Skeletal muscle cell (primary cell): ENCODE data around the gene CCL25.

Experiments
- DNase-seq: peaks from one replicate; pipeline ENCODE4 v3.0.0-alpha.2; 2010; ENCODE audit warnings: low read depth
- H3K4me3 ChIP-seq: 2 replicates; pipeline ENCODE4 v1.5.1; 2011; ENCODE audit warnings: low read depth, mild to moderate bottlenecking, control low read depth, low read length, moderate library complexity

The CCL25 gene

DNA sequence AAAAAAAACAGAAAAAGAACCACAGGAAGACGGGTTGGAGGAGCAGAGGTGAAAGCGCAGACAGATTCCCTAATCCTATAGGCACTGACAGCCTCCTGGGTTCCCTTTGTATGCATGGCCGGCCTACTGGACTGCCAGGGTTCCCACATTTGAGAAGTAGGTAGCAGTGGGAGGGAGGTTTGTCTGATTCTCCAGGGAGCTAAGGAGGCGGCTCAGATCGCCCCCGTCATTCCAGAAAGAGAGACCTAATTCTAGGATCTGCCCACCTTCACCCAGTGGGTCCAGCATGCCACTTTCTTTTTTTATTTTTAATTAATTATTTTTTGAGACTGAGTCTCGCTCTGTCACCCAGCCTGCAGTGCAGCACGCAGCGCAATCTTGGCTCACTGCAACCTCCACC is 9.7 kb upstream of the CCL25 start:
- DNase-seq = no peak
- H3K4me3 ChIP-seq = no peak overlapping the region

GRCh38 chr19:8044018-8044417 is 8.5 kb upstream of the CCL25 start:
- DNase-seq = no peak
- no peak overlapping the region for H3K4me3 ChIP-seq

DNA sequence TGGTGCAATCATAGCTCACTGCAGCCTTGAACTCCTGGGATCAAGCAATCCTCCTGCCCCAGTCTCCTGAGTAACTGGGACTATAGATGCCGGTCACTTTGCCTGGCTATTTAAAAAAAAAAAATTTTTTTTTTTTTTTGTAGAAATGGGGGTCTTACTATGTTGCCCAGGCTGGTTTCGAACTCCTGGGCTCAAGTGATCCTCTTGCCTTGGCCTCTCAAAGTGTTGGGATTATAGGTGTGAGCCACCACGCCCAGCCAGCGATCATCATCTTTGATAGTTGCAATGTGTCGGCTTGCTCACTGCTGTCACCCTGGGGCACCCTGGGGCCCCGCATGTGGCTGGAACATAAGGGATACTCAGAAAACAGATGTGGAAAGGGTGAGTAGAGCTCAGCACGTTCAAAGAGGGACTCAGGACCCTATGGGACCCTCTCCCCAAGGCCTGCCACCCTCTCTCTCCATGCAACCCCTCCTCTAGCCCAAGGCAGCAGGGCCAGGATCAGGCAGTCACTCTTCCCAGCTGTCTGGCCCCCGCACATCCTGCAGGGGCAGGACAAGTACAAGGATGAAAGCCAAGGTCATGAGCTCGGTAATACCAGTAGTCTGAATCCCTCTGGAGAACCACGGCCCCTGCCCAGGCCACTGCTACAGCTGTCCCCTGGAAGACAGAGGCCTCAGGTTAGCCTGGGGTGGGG is 6.5 kb upstream of the CCL25 start:
- DNase-seq = no peak
- H3K4me3 ChIP-seq = no peak overlapping the region

DNA sequence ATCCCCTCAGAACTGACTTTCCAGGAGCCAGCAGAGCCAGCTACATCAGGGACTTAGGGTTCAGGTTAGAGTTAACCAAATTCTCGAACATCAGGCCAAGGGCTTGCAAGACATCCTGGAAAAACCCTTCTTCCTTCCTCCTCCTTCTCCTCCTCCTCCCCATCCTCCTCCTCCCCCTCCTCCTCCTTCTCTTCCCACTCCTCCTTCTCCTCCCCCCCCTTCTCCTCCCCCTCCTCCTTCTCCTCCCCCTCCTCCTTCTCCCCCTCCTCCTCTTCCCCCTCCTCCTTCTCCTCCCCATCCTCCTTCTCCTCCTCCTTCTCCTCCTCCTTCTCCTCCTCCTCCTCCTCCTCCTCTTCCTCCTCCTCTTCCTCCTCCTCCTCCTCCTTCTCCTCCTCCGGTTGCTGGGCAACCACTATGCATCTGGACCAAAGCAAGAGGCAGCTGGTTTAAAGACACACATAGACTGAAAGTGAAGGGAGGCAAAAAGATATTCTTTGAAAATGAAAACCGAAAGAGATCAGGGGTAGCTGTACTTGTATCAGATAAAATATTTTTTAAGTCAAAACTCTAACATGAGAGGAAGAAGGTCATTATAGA is 5.9 kb upstream of the CCL25 start:
- no peak overlapping the region for H3K4me3 ChIP-seq
- DNase-seq = no peak

DNA sequence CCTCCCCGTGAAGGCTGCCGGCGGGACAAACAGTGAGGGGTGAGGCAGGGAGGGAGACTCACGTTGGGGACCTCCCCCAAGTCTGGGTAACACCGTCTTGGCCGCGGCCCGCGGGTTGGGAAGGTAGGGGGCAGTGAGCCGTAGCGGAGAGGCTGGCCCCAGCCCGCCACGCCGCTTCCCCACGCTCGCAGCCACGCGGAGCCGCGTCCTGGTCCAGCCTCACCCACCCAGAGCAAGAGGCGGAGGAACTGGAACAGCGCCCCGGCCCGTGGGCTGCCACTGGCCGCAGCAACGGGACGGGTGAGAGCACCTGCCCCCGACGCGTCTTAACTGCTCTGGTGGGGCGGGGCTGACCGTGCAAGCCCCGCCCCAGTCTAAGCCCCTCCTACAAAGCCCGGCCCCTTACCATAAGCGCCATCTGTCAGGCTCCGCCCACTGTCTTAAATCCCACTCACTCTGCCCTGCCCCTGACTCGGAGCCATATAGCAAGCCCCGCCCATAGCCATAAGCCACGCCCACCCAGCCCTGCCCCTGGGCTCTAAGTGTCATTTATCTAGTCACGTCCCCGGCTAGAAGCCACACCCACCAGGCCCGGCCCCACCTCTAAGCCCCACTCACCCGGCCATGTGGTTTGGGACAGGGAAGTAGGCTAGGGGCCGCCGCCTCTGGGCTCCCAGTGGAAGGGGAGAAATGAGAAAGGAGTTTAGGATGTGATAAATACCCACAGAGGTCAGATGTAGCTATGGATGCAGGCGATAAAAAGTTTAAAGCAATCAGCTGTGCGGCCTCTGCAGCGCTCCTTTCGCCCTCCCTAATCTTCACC is 2.1 kb upstream of the CCL25 start:
- peak; percentile 25 for DNase-seq
- H3K4me3 ChIP-seq = peak overlapping the region; percentile 19

GRCh38 chr19:8054169-8054568 is 1.6 kb downstream of the CCL25 start:
- DNase-seq = no peak
- H3K4me3 ChIP-seq = no peak overlapping the region

DNA sequence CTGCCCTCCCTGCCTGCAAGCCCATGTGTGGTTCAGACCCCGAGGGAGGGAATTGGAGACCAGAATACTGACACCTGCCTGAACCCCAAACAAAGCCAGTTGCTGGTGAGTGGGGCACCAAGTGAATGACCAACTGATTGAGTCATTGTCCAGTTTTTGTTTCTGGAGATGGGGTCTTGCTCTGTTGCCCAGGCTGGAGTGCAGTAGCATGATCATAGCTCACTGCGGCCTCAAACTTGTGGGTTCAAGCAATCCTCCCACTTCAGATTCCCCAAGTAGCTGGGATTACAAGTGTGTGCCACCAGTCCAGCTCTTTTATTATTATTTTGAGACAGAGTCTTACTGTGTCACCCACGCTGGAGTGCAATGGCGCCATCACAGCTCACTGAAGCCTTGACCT is 4.0 kb downstream of the CCL25 start:
- no peak for DNase-seq
- H3K4me3 ChIP-seq = no peak overlapping the region

GRCh38 chr19:8057545-8058270 is 5.1 kb downstream of the CCL25 start:
- DNase-seq = no peak
- H3K4me3 ChIP-seq = no peak overlapping the region

DNA sequence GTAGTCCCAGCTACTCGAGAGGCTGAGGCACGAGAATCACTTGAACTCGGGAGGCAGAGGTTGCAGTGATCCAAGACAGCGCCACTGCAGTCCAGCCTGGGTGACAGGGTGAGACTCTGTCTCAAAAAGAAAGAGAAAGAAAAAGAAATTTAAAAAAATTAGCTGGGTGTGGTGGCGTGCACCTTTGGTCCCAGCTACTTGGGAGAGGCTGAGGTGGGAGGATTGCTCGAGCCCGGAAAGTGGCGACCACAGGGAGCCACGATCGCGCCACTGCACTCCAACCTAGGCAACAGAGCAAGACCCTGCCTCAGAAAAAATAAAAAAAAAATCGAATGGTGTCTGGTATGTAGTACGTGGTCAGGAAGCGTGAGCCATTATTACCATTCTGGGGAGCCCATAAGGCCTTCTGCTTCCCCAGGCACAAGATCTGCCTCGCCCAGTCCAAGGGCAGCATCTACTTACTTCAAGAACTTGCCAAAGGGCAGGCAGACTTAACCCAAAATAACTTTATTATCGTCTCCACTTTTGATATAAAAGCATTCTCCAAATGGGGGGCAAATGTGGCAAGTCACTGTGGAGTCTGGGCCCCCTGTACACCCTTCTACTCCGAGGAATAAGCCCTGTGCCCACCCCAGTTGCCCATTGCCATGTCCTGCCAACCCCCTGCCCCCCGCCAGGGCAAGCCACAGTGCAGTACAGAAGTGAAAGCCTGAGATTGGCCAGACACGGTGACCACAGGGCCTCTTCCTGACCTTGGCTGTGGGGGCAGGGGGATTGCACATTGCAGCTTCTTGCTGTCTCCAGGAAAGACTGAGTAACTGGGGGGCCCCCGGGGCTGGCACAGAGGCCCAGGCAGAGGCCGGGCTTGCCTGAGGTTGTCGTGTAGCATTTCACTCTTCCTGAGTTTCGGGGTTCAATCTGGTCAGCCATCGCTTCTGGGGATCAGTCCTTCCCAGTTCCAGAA is 12.6 kb downstream of the CCL25 start:
- no peak overlapping the region for H3K4me3 ChIP-seq
- DNase-seq = no peak

DNA sequence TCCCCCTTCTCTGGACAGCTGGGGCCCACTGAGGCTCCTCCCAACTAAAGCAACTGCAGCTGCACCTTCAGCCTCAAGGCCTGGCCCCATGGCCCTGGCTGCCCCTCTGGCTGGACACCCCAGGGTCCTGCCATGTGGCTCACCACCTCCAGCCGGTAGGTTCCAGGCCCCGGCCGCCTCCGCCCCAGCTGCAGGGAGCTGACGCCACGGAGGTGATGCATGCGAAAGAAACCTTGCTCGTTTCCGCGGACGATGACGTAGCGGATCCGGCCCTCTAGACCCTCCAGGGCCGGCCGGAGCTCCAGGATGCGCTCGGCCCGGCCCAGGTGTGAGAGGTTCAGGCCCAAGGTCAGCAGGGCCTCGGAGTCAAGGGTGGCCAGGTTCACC is 13.3 kb downstream of the CCL25 start:
- no peak overlapping the region for H3K4me3 ChIP-seq
- DNase-seq = no peak

DNA sequence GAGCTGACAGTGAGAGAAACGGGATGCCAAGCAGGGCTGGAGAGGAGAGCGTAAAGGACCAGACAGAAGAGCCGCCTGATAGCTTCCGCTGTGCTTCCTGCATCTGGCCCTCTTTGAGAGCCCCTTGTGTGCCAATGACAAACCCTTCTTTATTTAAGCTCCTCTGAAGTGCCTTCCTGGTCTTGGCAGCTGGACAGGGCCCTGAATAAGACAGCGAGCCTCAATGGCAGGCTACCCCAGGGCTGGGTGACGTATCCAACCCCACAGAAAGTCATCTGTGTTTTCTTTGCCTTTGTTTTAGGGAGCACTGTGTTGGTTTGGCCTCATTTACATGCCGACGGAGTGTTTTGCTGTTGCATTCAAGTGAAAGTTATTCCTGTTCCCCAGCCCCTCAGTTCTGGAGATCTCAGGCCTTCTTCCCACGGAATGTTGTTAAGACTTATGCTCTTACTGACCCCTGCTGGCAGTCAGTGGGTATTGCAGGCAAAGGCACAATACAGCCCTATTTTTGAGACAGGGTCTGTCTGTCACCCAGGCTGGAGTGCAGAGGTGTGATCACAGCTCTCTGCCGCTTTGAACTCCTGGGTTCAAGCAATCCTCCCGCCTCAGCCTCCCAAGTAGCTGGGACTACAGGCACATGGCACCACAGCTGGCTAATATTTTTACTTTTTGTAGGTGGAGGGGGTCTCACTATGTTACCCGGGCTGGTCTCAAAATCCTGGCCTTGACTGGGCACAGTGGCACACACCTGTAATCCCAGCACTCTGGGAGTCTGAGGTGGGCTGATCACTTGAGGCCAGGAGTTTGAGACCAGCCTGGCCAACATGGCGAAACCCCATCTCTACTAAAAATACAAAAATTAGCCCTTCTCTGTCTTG is 16.8 kb downstream of the CCL25 start:
- no peak overlapping the region for H3K4me3 ChIP-seq
- DNase-seq = no peak

- H3K4me3 ChIP-seq = no peak overlapping the region
- no peak for DNase-seq
Measured at GRCh38 chr19:8071912-8072311, 19.4 kb downstream of the CCL25 start.

DNA sequence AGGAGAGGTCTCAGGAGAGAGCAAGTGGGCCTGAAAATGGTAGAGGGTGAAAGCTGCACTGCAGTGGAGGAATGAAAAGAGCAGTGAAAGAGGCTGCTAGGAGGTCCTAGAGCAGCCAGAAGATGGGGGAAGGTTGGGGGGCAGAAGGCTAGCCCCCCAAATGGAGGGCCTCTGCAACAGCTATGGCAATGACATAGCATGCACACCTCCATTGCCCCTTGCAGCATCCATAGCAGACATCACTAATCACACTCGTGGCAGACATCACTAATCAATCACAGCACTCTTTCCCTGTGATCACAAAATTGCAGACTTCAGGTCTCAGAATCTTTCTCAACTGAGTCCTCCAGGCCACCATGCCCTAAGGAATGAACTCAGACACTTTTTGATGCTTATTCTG is 21.9 kb downstream of the CCL25 start:
- H3K4me3 ChIP-seq = no peak overlapping the region
- DNase-seq = no peak

DNA sequence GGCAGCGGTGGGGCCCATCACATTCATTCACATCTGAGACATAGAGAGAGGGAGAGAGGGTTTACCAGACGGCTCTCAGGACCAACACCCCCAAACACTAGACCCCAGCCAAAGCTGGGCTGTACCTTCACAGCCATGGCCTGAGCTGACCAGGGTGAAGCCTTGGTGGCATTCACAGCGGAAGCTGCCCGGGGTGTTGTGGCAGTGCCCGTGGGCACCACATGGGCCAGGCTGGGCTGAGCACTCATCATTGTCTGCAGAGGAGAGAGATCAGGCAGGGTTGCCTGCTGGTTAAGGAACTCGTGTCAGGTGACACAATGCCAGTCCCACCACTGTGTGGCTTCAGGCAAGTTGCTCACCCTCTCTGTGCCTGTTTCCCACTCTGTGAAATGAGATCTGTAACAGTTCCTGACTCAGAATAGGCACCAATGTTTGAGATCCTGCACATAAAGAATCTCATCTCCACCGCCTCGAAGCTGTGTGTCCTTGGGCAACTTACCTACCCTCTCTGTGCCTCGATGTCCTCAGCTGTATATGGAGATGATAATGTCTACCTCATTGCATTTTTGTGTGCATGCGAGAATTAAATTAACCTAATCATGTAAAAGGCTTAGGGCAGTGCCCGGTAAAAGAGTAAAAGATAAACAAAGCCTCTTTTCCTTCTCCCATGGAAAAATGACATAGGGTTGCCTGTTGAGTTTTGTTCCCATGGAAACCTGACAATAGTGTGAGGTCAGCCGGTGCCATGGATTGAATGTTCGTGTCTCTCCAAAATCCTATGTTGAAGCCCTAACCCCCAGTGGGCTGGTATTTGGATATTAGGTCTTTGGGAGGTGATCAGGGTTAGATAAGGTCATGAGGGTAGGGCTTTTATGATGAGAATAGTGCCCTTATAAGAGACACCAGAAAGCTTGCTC is 22.9 kb downstream of the CCL25 start:
- no peak overlapping the region for H3K4me3 ChIP-seq
- DNase-seq = no peak

DNA sequence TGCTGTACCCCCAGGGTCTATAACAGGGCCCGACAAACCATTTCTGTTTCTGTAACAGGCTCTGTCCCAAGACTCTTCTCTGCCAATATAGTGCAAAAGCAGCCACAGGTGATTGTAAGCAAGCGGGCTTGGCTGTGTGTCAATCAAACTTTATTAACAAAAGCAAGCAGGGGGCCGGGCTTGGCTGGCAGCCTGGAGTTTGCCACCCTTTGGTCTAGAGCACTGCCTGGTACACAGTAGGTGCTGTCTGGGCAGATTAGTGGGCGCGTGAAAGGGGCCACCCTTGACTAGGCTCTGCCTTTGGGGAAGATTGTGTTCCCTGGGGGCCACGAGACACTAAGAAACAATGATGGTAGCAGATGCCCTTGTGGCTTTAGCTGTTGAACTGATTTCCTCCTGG is 27.4 kb downstream of the CCL25 start:
- no peak overlapping the region for H3K4me3 ChIP-seq
- DNase-seq = no peak

GRCh38 chr19:8080832-8081231 is 28.3 kb downstream of the CCL25 start:
- no peak for DNase-seq
- no peak overlapping the region for H3K4me3 ChIP-seq
